Embryonic facial prominence (tissue), 1 donor: Measurements from ENCODE around the gene PHLDA3.
"Not testable (repeated sequence)": the region's sequence is repeated elsewhere in the genome, so short reads cannot be mapped to it uniquely, and the experiment has no call there.

ENCODE experiments used
- DNase-seq: peaks from one replicate; pipeline ENCODE4 v3.0.0-alpha.2; 2016; ENCODE audit errors: extremely low spot score

The PHLDA3 gene

GRCh38 chr1:201486187-201486586 is 17.2 kb upstream of the PHLDA3 start:
- DNase-seq, result no peak

DNA sequence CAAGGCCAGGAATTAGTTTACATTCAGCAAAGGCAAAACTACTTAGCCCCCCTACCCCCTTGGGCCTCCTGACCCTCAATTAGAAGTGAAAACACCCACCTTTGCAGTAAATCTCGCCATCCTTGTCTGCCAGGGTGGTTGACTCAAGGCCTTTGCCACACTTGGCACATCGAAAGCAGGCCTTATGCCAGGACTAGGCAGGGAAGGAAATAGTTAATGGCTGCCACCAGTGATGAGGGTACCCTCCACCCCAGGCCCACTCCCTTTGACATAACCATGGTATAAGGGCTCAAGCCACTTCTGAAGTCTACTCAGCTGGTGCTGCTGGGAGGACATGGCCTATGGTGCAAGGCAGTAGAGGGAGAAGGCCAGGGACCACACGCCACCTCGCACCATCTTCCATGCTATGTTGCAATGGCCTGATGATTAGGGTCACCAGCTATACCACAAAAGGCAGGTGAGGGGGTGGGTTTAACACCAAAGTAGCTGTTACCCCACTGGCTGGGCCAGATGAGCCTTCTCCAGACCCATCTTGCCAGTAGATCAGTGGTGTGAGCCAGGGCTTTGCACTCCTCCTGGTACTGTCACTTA is 16.3 kb upstream of the PHLDA3 start:
- no peak for DNase-seq

GRCh38 chr1:201483373-201483949 is 14.5 kb upstream of the PHLDA3 start:
- no peak for DNase-seq

GRCh38 chr1:201482755-201483154 is 13.8 kb upstream of the PHLDA3 start:
- no peak for DNase-seq

DNA sequence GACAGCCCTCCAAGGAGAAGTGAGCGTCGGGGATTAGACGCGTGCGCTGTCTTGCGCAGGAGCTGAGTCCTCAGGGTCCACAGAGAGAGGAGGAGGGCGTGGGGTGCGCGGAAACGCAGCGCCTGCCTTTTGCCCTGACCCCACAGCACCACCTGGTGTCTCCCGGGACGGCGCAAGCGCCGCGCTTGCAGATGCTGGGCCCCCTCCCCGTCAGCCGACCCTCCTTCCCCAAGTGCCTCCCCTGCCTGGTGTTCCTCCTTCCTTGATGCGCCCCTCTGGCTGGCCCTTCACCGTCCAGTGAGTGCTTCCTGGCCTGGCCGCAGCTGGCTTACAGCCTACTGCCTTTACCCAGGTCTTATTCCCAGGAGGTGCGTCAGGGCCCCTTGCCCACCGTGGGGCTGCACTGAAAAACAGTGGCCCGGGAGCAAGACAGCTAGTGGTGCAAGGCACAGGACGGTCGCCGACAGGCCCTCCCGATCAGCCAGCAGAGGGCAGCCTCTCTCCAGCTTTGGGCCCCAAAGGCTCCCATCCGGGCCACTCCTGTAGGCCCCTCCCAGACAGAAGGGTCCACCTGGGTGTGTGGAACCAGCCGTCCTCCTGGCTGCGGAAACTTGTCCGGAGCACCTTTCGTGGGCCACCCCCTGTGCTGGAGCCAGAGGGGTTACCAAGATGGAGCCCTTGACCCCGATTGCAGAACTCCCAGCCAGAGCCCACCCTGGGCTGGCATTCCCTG is 12.9 kb upstream of the PHLDA3 start:
- DNase-seq, result no peak

DNA sequence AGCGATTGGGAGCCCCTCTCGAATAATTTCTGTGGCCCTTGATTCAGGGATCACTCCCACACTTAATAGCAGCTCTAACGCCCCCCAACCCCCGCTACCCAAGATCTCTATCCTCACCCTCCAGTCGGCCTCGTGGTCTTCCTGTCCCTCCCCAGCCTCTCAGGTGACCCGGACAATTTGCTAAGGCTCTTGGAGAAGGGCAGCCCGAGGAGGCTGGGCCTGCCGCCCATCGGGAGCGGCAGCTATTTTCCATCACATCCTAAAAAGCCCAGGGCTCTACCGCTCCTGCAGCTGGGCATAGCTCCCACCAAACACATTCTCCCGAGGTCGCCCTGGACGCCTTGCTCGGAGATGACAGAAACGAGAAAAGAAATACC is 12.0 kb upstream of the PHLDA3 start:
- DNase-seq, result no peak

- no peak for DNase-seq
These were observed 11.4 kb upstream of the PHLDA3 start for GRCh38 chr1:201480231-201481003.

GRCh38 chr1:201479201-201479730 is 10.3 kb upstream of the PHLDA3 start:
- DNase-seq, result no peak

GRCh38 chr1:201478666-201479065 is 9.7 kb upstream of the PHLDA3 start:
- not testable (repeated sequence) for DNase-seq

GRCh38 chr1:201476670-201477344 is 7.8 kb upstream of the PHLDA3 start:
- DNase-seq, result no peak

DNA sequence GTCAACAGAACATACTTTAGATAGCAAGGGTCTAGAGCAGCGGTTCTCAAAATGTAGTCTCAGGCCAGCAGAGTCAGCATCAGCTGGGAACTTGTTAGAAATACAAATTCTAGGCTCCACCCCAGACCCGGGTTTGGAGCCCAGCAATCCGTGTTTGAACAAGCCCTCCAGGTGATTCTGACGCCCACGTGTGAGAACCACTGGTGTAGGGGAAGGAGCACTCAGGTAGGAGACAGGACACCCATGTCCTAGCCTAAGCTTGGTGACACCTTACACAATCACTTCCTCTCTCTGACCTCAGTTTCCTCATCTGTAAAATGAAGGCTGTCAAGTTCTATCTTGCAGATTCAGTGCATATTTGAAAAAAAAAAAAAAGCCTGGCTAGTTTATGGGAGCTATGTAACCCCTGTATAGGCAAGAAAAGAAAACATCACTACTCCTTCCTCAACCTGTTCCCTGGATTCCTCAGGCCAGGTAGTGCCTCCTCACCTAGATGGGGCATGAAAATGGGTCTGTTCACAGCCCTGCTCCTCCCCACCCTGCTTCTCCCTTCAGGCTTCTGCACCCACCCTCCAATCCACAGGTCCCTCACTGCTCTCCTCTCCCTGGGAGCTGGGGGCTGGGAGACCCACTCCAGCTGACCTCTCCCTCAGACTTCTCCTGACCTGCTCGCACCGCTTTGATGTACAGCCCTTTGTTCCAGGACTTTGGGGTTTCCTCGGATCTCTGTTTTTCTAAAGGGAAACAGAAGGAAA is 7.1 kb upstream of the PHLDA3 start:
- no peak for DNase-seq

DNA sequence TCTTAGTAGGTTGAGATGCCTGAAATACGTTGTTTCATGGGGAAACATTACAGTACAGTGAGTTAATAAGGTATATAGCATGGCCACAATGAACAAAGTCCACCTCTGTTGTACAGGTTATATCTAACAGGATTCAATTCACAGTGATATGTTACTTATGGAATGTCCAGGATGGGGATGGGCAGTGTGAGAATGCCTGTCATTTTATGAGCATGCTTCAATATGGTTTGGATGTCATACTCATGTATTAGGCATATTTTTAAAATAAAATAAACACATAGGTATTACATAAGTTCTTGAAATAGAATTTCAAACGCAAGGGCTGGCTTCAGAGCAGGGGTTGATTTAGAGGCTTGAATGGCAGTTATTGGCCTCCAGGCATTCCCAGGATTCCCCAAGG is 6.1 kb upstream of the PHLDA3 start:
- no peak for DNase-seq

DNA sequence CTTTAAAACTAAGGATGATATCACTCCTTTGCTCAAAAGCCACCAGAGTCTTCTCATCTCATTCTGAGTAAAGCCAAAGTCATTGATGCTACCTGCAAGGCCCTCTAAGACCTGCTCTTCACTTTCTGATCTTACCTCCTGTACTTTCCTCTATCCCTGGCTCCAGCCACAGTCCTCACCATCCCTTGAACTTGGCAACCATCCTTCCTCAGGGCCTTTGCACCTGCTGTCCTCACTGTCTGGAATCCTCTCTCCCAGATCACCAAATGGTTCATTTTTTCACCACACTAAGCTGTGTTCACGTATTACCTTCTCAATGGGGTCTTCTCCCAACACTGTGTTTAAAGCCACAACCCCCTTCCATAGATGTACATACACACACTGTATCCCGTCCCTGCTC is 4.3 kb upstream of the PHLDA3 start:
- no peak for DNase-seq

DNA sequence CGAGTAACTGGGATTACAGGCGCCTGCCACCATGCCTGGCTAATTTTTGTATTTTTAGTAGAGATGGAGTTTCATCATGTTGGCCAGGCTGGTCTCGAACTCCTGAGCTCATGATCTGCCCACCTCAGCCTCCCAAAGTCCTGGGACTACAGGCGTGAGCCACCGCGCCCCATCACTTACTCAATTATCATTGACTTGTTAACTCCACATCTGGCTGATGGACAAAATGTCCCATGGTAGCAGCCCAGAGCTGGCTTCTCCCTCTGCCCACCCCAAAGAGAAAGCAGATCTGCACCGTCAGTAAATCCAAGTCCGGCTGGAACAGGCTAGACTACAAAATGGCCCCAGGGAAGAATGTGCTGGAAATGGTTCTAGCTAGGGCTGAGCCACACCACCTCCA is 3.3 kb upstream of the PHLDA3 start:
- DNase-seq, result not testable (repeated sequence)

DNA sequence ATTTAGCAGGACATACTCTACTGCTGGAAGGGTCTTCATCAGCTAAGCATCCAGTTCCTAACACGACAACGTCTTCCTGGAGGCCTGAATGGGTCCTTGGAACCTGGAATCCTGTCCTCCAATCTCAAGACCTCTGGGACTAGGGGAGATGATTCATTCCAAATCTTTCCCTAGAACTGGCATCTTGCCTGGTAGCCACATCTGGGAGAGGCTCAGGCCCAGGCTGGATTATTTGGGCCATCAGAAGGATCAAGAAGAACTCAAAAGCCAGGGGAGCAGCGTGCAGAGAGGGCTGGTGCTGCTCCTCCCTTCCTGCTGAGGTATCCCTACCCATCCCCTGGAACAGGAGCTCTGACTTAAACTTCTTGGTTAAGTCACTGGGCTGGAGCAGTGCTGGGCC is 2.8 kb upstream of the PHLDA3 start:
- no peak for DNase-seq

DNA sequence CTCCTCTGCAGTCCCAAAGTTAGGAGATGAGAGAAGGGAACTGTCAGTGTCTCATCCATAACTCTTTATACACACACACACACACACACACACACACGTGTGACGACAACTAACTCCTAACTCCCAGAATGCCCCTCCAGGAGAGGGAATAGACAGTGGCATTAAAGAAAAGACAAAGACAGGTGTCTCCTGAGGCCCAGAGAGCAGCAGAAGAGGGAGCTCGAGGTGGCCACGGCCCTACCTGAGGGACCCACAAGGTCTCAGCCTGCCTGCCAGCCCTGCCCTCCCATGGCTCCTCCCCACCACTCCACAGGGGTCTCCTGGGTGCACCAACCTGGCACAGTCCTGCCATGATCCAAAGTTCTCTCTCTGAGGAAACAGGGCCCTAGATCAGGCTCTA is 1.6 kb upstream of the PHLDA3 start:
- DNase-seq, result no peak

DNA sequence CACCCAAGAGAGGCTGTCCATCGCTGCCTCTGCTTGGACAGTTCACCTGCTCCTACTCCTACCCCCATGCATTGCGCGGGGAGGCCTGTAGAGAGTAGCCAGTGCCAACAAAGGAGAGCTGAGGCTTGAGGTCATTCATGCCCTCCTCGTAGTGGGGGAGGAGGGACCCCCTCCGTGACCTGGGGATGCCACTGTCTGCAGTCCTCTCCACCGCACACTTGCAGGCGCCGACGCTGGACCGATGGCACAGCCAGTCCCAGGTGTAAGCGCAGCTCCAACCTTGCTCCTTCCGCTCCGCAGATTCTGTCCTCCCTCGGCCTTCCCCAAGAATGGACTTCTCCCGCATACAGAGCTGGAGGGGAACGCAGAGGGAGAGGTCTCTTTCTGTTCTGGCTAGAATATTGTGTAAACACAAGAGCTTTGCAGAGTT is 672 bp upstream of the PHLDA3 start:
- no peak for DNase-seq

- DNase-seq, result no peak
These were observed 516 bp downstream of the PHLDA3 start for GRCh38 chr1:201468501-201468843.

DNA sequence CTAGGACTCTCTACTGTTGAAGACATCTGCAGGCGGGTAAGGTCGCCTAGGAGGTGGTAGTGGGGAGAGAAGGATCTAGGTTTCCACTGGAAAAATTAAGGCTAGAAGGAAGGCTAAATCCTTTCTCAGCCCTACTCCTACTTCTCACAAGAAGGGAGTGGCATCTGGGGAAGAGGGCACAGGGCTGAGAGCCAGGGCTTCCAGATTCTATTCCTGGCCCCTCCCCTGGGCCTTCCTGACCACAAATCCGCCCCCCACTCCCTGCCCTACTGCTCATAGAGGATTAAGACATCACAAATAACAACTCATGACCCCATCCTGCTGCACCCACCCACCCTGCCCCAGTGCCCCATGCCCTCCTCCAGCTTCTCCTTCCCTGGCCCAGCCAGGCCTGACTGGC is 2.5 kb downstream of the PHLDA3 start:
- DNase-seq, result no peak

DNA sequence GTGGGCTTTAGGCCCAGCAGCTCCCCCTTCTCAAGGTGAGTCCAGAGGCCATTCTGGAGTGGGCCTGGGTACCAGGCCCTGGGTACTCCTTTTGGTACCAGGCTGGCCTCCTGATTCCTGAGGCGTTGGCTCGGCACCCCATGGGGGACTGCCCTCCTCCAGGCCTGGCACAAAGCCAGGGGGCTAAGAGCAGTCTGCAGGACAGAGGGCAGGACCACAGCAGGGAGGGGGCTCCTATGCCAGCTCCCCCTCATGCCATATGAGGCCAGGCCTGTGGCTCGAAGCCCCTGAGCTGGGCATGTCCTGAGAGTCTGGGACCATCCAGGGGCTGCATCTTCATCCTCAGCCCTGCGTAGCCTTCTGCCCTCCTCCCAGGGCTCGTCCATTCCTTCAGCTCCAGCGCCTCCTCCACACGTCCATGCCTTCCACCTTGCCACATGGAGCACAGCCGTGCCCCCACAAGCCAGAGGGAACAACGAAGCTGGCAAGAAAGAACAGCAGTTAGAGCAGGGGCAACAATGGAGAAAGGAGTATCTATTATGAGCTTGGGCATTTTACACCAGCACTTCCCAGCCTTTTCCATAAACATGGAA is 3.2 kb downstream of the PHLDA3 start:
- no peak for DNase-seq

DNA sequence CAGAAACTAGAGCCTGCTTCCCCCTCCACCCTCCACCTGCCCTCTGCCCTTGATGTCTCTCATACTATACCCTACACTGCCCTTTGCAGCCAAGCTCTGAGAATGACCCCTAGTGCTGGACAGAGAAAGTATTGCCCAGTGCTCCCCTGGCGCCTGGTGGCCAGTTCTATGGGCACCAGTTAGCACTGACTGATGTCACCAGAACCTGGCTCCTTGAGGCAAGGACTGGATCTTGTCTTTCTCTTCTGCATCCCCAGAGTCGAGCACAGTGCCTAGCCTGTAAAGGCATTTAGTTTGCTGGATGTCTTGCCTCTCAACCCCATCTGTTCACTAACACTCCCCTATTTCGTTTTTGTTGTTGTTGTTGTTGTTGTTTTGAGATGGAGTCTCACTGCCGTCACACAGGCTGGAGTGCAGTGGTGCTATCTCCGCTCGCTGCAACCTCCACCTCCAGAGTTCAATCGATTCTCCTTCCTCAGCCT is 5.9 kb downstream of the PHLDA3 start:
- no peak for DNase-seq
